ENCODE results near the gene COCH. TPM values are rescaled to one million over a fixed set of nuclear protein-coding genes. Genes with fewer than 3 reads are reported as not detected.

The COCH gene
- total and polyA plus RNA-seq, 10 of the 15 experiments (the other 5 are each of a cell fraction or from before 2014, with no cell fraction given), result 1.8 to 8.3 (median 5.1) TPM

GRCh38 chr14:30840086-30840779, 34.1 kb upstream of the COCH start:
- no peak overlapping the region for H2AFZ ChIP-seq (ENCODE audit: control insufficient read depth, low read depth, low read length)
- no peaks in the 10 kb centered on the region for H3K27me3 ChIP-seq (replicated peaks in 1 of 2; ENCODE audit: control insufficient read depth in 2 of 2, insufficient read depth in 2 of 2, low read length in 1 of 2)
- TF ChIP-seq, protein P1, sequence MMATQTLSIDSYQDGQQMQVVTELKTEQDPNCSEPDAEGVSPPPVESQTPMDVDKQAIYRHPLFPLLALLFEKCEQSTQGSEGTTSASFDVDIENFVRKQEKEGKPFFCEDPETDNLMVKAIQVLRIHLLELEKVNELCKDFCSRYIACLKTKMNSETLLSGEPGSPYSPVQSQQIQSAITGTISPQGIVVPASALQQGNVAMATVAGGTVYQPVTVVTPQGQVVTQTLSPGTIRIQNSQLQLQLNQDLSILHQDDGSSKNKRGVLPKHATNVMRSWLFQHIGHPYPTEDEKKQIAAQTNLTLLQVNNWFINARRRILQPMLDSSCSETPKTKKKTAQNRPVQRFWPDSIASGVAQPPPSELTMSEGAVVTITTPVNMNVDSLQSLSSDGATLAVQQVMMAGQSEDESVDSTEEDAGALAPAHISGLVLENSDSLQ (IDR thresholded peaks at IDR 0.05), result no peak
- TF ChIP-seq RFX5 (IDR thresholded peaks at IDR 0.05; ENCODE audit: low read depth, low read length), result no peak
- TF ChIP-seq KLF5 (IDR thresholded peaks at IDR 0.05; ENCODE audit: partially characterized antibody), result no peak
- TF ChIP-seq, protein P2, sequence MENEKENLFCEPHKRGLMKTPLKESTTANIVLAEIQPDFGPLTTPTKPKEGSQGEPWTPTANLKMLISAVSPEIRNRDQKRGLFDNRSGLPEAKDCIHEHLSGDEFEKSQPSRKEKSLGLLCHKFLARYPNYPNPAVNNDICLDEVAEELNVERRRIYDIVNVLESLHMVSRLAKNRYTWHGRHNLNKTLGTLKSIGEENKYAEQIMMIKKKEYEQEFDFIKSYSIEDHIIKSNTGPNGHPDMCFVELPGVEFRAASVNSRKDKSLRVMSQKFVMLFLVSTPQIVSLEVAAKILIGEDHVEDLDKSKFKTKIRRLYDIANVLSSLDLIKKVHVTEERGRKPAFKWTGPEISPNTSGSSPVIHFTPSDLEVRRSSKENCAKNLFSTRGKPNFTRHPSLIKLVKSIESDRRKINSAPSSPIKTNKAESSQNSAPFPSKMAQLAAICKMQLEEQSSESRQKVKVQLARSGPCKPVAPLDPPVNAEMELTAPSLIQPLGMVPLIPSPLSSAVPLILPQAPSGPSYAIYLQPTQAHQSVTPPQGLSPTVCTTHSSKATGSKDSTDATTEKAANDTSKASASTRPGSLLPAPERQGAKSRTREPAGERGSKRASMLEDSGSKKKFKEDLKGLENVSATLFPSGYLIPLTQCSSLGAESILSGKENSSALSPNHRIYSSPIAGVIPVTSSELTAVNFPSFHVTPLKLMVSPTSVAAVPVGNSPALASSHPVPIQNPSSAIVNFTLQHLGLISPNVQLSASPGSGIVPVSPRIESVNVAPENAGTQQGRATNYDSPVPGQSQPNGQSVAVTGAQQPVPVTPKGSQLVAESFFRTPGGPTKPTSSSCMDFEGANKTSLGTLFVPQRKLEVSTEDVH (IDR thresholded peaks at IDR 0.05; ENCODE audit: low read depth, partially characterized antibody), result no peak
- TF ChIP-seq, protein P3, sequence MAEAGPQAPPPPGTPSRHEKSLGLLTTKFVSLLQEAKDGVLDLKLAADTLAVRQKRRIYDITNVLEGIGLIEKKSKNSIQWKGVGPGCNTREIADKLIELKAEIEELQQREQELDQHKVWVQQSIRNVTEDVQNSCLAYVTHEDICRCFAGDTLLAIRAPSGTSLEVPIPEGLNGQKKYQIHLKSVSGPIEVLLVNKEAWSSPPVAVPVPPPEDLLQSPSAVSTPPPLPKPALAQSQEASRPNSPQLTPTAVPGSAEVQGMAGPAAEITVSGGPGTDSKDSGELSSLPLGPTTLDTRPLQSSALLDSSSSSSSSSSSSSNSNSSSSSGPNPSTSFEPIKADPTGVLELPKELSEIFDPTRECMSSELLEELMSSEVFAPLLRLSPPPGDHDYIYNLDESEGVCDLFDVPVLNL (IDR thresholded peaks at IDR 0.05; ENCODE audit: low read depth, low read length), result no peak
- TF ChIP-seq RCOR1 (conservative IDR thresholded peaks at IDR 0.05; ENCODE audit: low read depth, low read length), result no peak
- no peak for TF ChIP-seq GABPA (IDR thresholded peaks at IDR 0.05; ENCODE audit: low read depth)
- TF ChIP-seq, protein P4, sequence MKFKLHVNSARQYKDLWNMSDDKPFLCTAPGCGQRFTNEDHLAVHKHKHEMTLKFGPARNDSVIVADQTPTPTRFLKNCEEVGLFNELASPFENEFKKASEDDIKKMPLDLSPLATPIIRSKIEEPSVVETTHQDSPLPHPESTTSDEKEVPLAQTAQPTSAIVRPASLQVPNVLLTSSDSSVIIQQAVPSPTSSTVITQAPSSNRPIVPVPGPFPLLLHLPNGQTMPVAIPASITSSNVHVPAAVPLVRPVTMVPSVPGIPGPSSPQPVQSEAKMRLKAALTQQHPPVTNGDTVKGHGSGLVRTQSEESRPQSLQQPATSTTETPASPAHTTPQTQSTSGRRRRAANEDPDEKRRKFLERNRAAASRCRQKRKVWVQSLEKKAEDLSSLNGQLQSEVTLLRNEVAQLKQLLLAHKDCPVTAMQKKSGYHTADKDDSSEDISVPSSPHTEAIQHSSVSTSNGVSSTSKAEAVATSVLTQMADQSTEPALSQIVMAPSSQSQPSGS (IDR thresholded peaks at IDR 0.05; ENCODE audit: low read length), result no peak
- ATAC-seq (no peak), FAIRE-seq (no peak), DNase-seq (ENCODE audit: low read depth, low spot score) (no peak)
- ChIA-PET SMC1A (ENCODE audit: uncharacterized antibody, unreplicated experiment) (interaction anchor here (1.1 kb wide), 1 partner anchor 15 kb away, joined by 4 read pairs; no protein-coding TSS in a partner anchor), CTCF (interaction anchor here (0.9 to 1.2 kb wide), 2 partner anchors 9 to 15 kb away, joined by 3 to 4 read pairs; no protein-coding TSS in a partner anchor), RAD21 (ENCODE audit: unreplicated experiment) (no interaction called here), POLR2A (no interaction called here)
- no TSS peak for BruUV-seq (replicated peaks)
- no peaks in the 10 kb centered on the region for H4K20me1 ChIP-seq (ENCODE audit: control insufficient read depth, insufficient read depth)
- no peak overlapping the region for H3K9ac ChIP-seq (ENCODE audit: control insufficient read depth, insufficient read depth, low read length)
- H3K36me3 ChIP-seq (ENCODE audit: control insufficient read depth in 2 of 2, insufficient read depth in 2 of 2, low read length in 1 of 2), result no peaks in the 10 kb centered on the region
- H3K27ac ChIP-seq (ENCODE audit: control insufficient read depth, insufficient read depth), result no peak overlapping the region
- in situ Hi-C loops (cut with MboI) (no loop called here), intact Hi-C loops (cut with micrococcal nuclease; ENCODE audit: unreplicated experiment) (no loop called here)
- H3K4me2 ChIP-seq (ENCODE audit: control insufficient read depth, insufficient read depth), result no peak overlapping the region
- WGBS (ENCODE audit: insufficient coverage, insufficient replicate concordance, low lambda C conversion rate, missing lambda C conversion rate), result 88% methylated on average over 10 of the region's 10 CpGs
- no peaks in the 10 kb centered on the region for H3K9me3 ChIP-seq (replicated peaks; ENCODE audit: control insufficient read depth, insufficient read depth, low read length)
- no peaks in the 10 kb centered on the region for H3K79me2 ChIP-seq (ENCODE audit: control insufficient read depth, insufficient read depth, low read length)
- H3K4me1 ChIP-seq (ENCODE audit: control insufficient read depth, insufficient read depth, low read length), result no peaks in the 10 kb centered on the region
- H3K4me3 ChIP-seq, result no peak overlapping the region

All from GM12878 (cell line).